ENCODE data around the gene EFCAB6. TPM values are rescaled to one million over a fixed set of nuclear protein-coding genes. Genes with fewer than 3 reads are reported as not detected.
A peak's percentile ranks its signal among the peaks of the same experiment; 100 is the strongest.

EFCAB6 gene
- total RNA-seq, 1 experiment from 2014 or later: 0.21 TPM

DNA sequence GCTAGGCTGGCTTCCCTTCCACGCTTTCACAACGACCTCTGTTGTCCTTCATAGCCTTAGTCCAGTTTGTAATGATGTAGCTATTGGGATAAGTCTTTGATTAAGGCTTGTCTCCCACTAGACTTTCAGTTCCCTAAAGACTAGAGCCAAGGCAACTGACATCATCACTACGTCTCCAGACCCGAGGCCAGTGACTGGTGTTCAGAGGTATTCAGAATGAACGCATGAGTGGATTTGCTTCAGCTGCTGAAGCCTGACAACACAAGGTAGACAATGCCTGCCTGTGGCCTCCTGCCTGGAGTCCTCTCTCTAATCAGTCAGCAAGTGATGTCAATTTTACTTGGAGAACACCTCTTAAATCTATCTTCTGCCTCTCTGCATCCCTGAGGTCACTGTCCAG, 13.6 kb downstream of the EFCAB6 start:
- in situ Hi-C loops (cut with HindIII; ENCODE audit: low pct_unique_long_range_greater_than_20kb, low sequenced_read_pairs): no loop called here
- no peak overlapping the region for H3K4me3 ChIP-seq (ENCODE audit: low read depth in 2 of 2, low read length in 2 of 2)
- no peaks in the 10 kb centered on the region for H3K4me1 ChIP-seq (ENCODE audit: control insufficient read depth, insufficient read depth, low read length)
- CTCF ChIA-PET: no interaction called here
- intact Hi-C loops (cut with micrococcal nuclease; ENCODE audit: unreplicated experiment): no loop called here
- BruUV-seq (replicated peaks): no TSS peak
- H3K27ac ChIP-seq (ENCODE audit: low read length): no peak overlapping the region
- ATAC-seq (no peak), DNase-seq (ENCODE audit: low read depth, low spot score) (no peak)
- TF ChIP-seq POLR2AphosphoS5 (IDR thresholded peaks at IDR 0.05; ENCODE audit: low read depth, low read length) (no peak), SIN3A (IDR thresholded peaks at IDR 0.05; ENCODE audit: borderline replicate concordance, insufficient read depth, low read depth, low read length) (no peak), TCF7L2 (IDR thresholded peaks at IDR 0.05; ENCODE audit: low read depth, low read length) (no peak)
- TF ChIP-seq, protein P1, sequence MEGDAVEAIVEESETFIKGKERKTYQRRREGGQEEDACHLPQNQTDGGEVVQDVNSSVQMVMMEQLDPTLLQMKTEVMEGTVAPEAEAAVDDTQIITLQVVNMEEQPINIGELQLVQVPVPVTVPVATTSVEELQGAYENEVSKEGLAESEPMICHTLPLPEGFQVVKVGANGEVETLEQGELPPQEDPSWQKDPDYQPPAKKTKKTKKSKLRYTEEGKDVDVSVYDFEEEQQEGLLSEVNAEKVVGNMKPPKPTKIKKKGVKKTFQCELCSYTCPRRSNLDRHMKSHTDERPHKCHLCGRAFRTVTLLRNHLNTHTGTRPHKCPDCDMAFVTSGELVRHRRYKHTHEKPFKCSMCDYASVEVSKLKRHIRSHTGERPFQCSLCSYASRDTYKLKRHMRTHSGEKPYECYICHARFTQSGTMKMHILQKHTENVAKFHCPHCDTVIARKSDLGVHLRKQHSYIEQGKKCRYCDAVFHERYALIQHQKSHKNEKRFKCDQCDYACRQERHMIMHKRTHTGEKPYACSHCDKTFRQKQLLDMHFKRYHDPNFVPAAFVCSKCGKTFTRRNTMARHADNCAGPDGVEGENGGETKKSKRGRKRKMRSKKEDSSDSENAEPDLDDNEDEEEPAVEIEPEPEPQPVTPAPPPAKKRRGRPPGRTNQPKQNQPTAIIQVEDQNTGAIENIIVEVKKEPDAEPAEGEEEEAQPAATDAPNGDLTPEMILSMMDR (IDR thresholded peaks at IDR 0.05): no peak
- TF ChIP-seq, protein P2, sequence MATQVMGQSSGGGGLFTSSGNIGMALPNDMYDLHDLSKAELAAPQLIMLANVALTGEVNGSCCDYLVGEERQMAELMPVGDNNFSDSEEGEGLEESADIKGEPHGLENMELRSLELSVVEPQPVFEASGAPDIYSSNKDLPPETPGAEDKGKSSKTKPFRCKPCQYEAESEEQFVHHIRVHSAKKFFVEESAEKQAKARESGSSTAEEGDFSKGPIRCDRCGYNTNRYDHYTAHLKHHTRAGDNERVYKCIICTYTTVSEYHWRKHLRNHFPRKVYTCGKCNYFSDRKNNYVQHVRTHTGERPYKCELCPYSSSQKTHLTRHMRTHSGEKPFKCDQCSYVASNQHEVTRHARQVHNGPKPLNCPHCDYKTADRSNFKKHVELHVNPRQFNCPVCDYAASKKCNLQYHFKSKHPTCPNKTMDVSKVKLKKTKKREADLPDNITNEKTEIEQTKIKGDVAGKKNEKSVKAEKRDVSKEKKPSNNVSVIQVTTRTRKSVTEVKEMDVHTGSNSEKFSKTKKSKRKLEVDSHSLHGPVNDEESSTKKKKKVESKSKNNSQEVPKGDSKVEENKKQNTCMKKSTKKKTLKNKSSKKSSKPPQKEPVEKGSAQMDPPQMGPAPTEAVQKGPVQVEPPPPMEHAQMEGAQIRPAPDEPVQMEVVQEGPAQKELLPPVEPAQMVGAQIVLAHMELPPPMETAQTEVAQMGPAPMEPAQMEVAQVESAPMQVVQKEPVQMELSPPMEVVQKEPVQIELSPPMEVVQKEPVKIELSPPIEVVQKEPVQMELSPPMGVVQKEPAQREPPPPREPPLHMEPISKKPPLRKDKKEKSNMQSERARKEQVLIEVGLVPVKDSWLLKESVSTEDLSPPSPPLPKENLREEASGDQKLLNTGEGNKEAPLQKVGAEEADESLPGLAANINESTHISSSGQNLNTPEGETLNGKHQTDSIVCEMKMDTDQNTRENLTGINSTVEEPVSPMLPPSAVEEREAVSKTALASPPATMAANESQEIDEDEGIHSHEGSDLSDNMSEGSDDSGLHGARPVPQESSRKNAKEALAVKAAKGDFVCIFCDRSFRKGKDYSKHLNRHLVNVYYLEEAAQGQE (IDR thresholded peaks at IDR 0.05; ENCODE audit: insufficient read depth in 1 of 2, low read depth in 2 of 2, low read length in 1 of 2): no peak
- POLR2A ChIA-PET: interaction anchor here (0.7 kb wide), 1 partner anchor 9 kb away, joined by 4 read pairs; no protein-coding TSS in a partner anchor
- H3K27me3 ChIP-seq (ENCODE audit: control insufficient read depth, insufficient read depth, low read length): peaks cover 3% of the 10 kb centered on the region
- H3K9me3 ChIP-seq (ENCODE audit: control insufficient read depth, insufficient read depth, low read depth, low read length): 0 out of 2 replicates have a peak, but pooled peaks cover 3% of the 10 kb centered on the region
- H3K36me3 ChIP-seq (ENCODE audit: control insufficient read depth, insufficient read depth, low read length): no peaks in the 10 kb centered on the region

- BruUV-seq (replicated peaks): no TSS peak
- H3K4me3 ChIP-seq (ENCODE audit: low read depth in 2 of 2, low read length in 2 of 2): no peak overlapping the region
- H3K27ac ChIP-seq (ENCODE audit: low read length): no peak overlapping the region
- TF ChIP-seq POLR2AphosphoS5 (IDR thresholded peaks at IDR 0.05; ENCODE audit: low read depth, low read length): no peak
- TF ChIP-seq, protein P1 (IDR thresholded peaks at IDR 0.05): peak; percentile 64
- peaks cover 3% of the 10 kb centered on the region for H3K27me3 ChIP-seq (ENCODE audit: control insufficient read depth, insufficient read depth, low read length)
- H3K4me1 ChIP-seq (ENCODE audit: control insufficient read depth, insufficient read depth, low read length): no peaks in the 10 kb centered on the region
- DNase-seq (ENCODE audit: low read depth, low spot score) (peak; percentile 8), ATAC-seq (no peak)
- intact Hi-C loops (cut with micrococcal nuclease; ENCODE audit: unreplicated experiment): no loop called here
- POLR2A ChIA-PET: no interaction called here
- in situ Hi-C loops (cut with HindIII; ENCODE audit: low pct_unique_long_range_greater_than_20kb, low sequenced_read_pairs): no loop called here
- H3K36me3 ChIP-seq (ENCODE audit: control insufficient read depth, insufficient read depth, low read length): no peaks in the 10 kb centered on the region
- CTCF ChIA-PET: interaction anchor here (0.6 kb wide), 1 partner anchor 121 kb away, joined by 3 read pairs; no protein-coding TSS in a partner anchor
- H3K9me3 ChIP-seq (ENCODE audit: control insufficient read depth, insufficient read depth, low read depth, low read length): 0 out of 2 replicates have a peak, but pooled peaks cover 3% of the 10 kb centered on the region
Measured at GRCh38 chr22:43796567-43796966, 15.5 kb downstream of the EFCAB6 start.
